GM18507 (cell line): ENCODE measurements around the gene CCDC188.

ENCODE experiments used
- DNase-seq: peaks from one replicate; pipeline ENCODE4 v3.0.0; 2011; ENCODE audit warnings: low read depth; ENCODE audit not compliant: insufficient read length; ENCODE audit errors: extremely low spot score
- FAIRE-seq: peaks from 2 replicates; lab custom pipeline; 2011; peaks lifted over from hg19 to GRCh38; lab: Jason Lieb, UNC

The CCDC188 gene

DNA sequence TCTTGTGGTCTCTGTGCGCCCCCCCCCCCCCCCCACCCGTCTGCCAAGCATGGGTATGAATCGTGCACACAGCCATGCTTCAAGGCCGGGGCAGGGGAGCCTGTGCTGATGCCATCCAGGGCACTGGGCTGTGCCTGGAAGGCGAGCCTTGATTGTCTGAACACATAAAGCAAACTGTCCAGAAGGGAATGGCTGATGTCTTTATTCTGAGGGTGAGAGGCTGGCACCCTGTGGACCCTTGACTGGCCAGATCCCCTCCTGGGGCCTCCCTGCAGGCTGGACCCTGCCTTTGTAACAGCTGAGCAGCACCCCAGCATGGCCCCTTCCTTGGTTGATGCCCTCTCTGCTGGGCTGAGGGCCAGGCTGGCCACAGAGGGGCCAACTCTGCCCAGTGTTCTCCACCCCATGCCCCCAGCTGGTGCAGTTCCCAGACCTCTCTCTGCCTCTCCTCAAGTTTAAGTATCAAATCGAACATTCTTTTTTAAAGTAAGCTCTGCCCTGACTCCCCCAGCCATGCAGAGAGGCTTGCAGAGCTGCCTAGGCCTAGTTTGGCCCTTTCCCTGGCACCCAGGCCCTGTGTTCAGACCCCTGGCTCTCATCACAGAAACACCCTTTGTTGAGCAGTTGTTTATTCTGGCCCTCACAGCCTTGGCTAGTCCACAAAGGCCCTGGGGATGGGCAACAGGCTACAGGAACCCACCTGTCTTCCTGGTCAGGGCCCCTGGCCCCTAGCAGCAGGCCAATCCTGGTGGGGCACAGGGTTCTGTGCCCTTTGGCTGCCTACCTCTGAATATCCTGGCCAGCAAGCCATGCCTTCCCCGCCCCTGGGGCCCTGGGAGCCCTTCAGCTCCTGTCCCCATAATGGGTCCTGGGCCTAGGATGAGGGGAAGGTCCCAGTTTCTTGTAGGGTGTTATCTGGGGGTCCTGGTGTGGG, 38.9 kb downstream of the CCDC188 start:
- DNase-seq (no peak), FAIRE-seq (no peak)

- no peak for DNase-seq
- peak; percentile 31 for FAIRE-seq
These were observed 39.7 kb downstream of the CCDC188 start for GRCh38 chr22:20111045-20111688.

GRCh38 chr22:20110359-20110985, 40.4 kb downstream of the CCDC188 start:
- no peak for FAIRE-seq
- no peak for DNase-seq

DNA sequence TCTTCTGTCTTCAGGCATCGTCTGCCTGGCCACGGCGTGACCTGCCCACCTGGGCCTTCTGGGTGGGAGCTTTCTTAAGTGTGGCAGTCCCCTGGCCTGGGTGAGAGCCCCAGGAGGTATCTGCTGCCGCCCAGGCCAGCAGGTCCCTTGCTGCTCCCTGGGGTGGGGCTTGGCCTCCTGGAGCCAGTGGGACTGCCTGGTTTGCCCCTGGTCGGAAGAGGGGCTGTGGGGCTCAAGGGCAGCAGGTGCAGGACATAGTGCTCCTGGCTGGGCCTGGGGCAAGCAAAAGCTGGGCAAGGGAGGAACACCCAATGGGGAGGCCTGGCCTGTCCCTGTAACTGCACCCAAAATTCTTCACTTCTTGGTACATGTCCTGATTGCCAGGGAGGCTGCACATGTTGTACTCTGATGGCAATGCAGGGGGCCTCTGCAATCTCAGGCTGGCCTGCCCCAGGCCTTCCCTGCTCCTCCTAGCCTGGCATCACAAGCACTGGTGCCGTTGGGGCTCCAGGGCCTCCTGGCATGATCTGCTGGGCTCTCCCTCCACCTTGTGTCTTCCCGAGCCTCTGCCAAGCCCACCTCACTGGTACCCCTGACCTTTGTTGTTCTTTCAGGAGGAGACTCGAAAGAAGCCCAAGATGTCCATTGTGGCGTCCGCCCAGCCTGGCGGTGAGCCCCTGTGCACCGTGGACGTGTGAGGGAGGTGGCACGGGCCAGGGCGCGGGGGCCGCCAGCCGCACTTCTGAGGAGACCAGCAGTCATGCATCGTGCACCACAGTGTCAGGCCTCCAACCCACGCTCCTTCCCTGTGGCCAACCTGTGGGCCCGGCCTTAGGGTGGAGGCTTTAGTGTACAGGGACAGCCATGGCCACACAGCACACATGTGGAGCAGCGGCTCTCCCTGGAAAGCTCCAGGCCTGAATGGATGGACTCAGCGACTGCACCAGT, 41.2 kb downstream of the CCDC188 start:
- DNase-seq (no peak), FAIRE-seq (no peak)

DNA sequence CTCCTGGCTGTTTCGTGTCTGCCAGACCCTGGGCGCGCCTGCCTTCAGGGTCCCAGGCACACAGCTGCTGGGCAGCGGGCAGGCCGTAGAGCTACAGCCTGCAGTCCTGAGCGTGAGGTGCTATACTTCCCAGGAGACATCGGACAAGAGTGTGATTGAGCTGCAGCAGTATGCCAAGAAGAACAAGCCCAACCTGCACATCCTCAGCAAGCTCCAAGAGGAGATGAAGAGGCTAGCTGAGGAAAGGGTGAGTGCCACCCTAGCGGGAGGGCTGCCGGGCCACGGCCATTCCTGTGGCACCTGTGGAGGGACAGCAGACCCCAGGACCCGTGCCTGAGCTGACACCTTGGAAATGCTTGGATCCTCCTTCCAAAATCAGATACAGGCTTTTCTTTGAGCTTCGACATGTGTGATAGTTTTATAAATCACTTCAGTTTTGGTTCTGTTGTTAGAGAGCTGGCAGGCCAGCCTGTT, 42.1 kb downstream of the CCDC188 start:
- FAIRE-seq: no peak
- no peak for DNase-seq

- DNase-seq: no peak
- FAIRE-seq: no peak
These were observed 42.7 kb downstream of the CCDC188 start for GRCh38 chr22:20107951-20108756.

DNA sequence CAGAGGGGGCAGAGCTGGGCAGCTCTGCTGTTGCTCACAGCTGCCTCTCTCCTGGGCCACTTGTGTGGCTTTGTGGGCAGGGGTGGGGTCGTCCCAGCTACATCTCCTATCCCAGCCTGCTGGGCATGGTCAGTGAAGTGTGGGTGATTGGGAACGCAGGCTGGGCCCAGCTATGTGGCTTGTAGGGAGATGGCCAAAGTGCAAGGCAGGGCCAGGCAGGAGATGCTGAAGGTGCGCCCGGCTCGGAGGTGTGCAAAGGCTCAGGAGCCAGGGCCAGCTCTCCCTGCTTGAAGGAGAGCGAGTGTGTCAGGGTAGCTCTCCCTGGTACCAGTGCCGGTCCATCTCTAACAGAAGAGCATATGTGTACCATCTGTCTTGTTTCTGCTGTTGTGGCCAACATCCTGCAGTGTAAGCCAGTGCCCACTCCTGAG, 43.4 kb downstream of the CCDC188 start:
- DNase-seq (no peak), FAIRE-seq (no peak)

GRCh38 chr22:20106849-20107237, 44.0 kb downstream of the CCDC188 start:
- FAIRE-seq (no peak), DNase-seq (no peak)

- DNase-seq (no peak), FAIRE-seq (no peak)
These were observed 44.5 kb downstream of the CCDC188 start for GRCh38 chr22:20106205-20106848.

DNA sequence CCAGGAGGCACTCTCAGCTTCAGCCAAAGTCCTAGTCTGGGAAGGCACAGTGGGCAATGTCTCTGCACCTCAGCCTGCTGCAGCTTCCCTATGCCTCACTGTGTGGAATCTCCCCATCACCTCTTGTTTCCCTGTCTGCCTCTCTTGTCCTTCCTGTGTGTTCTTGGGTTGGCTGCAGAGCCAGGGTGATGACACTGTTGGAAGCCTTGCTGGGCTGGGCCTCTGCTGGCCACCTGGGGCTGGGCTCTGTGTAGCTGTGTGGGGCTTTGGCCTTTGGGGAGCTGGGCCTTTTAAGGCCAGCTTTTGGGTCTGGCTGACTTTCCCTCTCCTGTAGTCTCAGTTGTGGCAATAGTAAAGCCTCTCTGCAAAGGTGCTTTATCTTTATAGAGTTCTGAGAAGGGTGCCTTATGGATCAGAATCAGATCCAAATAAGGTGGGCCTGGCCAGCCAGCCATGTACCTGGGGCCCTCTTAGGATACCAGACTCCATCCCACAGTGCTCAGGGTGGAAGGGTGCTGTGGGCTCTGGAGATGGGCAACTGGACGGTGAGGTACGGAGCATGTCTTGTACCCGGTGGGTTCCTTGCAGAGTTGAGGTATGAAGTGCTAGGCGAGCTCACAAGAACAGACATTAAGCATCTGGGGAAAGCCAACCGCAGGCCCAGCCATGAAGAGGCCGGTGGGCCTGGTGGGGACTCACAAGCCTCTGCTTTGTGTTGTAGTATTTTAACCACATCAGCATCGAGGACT, 45.2 kb downstream of the CCDC188 start:
- no peak for FAIRE-seq
- no peak for DNase-seq

DNA sequence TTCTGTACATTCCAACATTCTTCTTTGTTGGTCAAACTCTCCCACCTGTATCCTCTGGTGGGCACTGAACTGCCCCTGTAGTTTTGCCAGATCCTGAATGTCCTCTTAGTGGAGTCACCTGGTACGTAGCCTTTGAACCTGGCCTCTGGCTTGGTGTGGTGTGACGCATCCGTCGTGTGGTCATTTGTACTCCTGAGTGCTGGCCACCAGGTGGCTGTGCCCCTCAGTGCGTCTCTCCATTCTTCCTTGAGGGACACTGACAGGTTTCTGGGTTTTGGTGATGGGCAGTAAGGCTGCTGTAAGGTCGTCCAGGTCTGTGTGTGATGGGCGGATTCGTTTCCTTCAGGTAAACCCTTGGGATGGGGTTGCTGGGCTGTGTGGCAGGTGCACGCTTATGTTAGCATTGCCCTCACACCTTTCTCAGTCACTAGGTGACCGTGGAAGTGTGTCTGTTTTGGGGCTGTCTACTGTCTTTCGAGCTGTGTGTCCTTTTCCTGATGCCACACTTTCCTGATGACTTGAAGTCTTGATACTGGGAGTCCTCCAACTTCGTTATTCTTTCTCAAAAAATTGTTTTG, 48.6 kb downstream of the CCDC188 start:
- FAIRE-seq: no peak
- no peak for DNase-seq

- DNase-seq: no peak
- FAIRE-seq: no peak
These were observed 49.2 kb downstream of the CCDC188 start for GRCh38 chr22:20101638-20102037.

- no peak for FAIRE-seq
- DNase-seq: no peak
These were observed 51.6 kb downstream of the CCDC188 start for GRCh38 chr22:20099099-20099711.
